Measurements from ENCODE around the gene SNN.

DNA sequence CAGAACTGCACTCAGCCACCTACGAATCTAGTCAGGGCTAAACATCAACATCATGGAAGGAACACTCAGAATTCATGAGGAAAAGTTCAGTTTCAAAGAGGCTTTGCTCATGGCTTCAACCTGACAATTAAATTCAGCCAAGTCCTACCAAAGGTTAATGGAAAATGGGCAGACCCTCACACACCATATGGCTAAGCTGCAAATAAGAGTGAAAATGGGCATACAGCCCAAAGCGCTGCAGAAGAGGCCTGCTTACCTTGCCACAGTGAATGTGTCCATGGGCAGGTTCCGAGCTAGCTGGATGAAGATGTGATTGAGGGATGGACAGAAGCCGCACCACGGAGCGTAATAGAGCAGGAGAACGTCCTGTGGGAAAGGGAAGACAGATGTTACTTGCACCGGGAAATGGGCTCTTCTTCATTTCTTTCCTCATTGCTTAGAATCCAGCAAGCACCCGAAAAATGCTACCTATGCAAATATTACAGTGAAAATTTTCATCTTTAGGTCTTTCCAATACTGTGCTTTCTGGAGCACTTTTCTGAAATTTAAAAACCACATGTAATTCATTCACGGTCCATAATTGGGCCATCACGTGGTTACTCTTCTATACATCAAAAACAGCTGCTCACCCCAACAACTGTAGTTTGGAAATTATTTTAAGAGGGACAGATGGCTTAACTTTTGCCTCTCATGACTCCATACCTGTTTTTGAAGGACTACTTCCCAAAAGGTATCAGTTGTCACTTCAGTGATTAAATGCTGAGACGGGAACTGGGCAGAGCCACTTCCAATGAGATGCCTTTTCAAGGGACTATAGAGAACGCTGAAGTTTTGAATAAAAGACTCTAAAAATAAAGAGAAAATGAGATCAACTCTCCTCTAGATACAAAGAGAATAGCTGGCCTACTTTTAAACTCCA, 19.6 kb downstream of the SNN start:
- TF ChIP-seq CTCF (IDR thresholded peaks at IDR 0.05) (no peak), EZH2 (IDR thresholded peaks at IDR 0.05; ENCODE audit: borderline replicate concordance, insufficient read depth, low read depth, low read length, poor library complexity, severe bottlenecking) (no peak)

Measured in B cell (primary cell).